RWPE1 (cell line): ENCODE results near the gene HES5.
A peak's percentile ranks its signal among the peaks of the same experiment; 100 is the strongest.

ENCODE experiments used
- CTCF ChIA-PET: fragments of 350-600 bp; sonication (Branson Sonifier 250); formaldehyde crosslinking; extraction: SDS; loops from one replicate; lab custom pipeline; 2021; lab: Yijun Ruan, JAX
- POLR2A ChIA-PET: fragments of 400-600 bp; formaldehyde crosslinking; extraction: SDS; loops from one replicate; lab custom pipeline; 2020; ENCODE audit warnings: antibody characterized with exemption; ENCODE audit not compliant: low non-redundant PET; lab: Yijun Ruan, JAX
- DNase-seq: peaks from one replicate; pipeline ENCODE4 v3.0.0; 2012; ENCODE audit warnings: low spot score
- H3K27ac ChIP-seq: fragments of 450-650 bp; 2 replicates; pipeline ENCODE4 v1.5.1; 2017
- CTCF ChIP-seq: fragments of 450-650 bp; conservative IDR thresholded peaks from 2 replicates; pipeline ENCODE4 v1.5.1; 2017; ENCODE audit warnings: low read depth, mild to moderate bottlenecking

HES5 gene

DNA sequence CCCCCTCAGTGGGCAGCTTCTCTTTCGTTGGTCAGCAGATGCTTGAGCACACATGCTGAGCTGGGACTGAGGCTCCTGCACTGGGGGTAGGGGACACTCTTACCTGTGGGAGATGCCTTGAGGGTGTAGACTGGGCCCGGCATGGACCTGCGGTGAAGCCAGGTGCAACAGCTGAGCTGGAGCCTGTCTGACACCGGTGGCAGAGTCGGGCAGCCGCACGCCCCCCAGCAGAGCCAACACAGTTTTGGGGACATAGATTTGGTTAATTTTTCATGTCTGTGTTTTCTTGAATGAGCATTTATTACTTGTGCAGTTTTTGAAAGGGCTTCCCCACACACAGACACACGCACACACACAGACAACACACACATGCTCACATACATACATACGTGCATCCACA lies 5.9 kb upstream of the HES5 start:
- POLR2A ChIA-PET = no interaction called here
- CTCF ChIA-PET = interaction anchor here (1.0 to 1.3 kb wide), 3 partner anchors 9 to 341 kb away, joined by 3 to 4 read pairs (median 3); partner anchors contain the start of gene FAAP20
- peak overlapping the region; percentile 93 for H3K27ac ChIP-seq
- no peak for DNase-seq
- TF ChIP-seq CTCF = no peak

DNA sequence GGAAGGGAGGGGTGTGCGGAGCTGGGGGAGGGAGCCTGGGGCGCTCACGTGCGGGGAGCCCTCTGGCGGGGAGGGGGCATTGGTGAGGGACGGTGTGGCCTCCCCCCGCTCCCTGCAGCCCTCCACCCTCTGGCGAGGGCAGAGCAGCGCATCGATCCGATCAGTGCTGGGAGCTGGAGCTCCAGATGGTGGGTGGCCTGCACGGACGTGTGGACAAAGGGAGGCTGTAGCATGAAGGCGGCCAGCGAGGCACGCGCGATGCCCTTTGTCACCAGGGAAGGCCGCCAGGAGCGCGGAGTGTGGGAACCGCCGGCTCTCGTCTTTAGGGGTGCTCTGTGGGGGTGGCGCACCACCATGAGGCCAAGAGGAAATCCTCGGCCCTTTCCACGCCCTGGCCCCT lies 5.4 kb upstream of the HES5 start:
- POLR2A ChIA-PET = no interaction called here
- H3K27ac ChIP-seq = peak overlapping the region; percentile 93
- CTCF ChIA-PET = interaction anchor here (0.8 to 1.3 kb wide), 4 partner anchors 8 to 341 kb away, joined by 3 to 4 read pairs (median 4); partner anchors contain the start of gene FAAP20
- no peak for TF ChIP-seq CTCF
- no peak for DNase-seq

- peak overlapping the region; percentile 93 for H3K27ac ChIP-seq
- ChIA-PET CTCF (interaction anchor here (0.5 to 1.3 kb wide), 6 partner anchors 8 to 340 kb away, joined by 3 to 10 read pairs (median 4); partner anchors contain the start of gene FAAP20), POLR2A (no interaction called here)
- TF ChIP-seq CTCF = no peak
- peak; percentile 91 for DNase-seq
These were observed 4.8 kb upstream of the HES5 start for GRCh38 chr1:2534687-2535441.

- no peak for DNase-seq
- no peak for TF ChIP-seq CTCF
- POLR2A ChIA-PET = no interaction called here
- CTCF ChIA-PET = interaction anchor here (0.5 to 1.3 kb wide), 3 partner anchors 13 to 116 kb away, joined by 3 to 10 read pairs (median 4); no protein-coding TSS in a partner anchor
- H3K27ac ChIP-seq = peak overlapping the region; percentile 93
These were observed 4.2 kb upstream of the HES5 start for GRCh38 chr1:2534315-2534686.

GRCh38 chr1:2533365-2533764 lies 3.3 kb upstream of the HES5 start:
- DNase-seq = peak; percentile 79
- ChIA-PET CTCF (interaction anchor here (0.9 to 1.3 kb wide), 2 partner anchors 14 to 119 kb away, joined by 4 to 5 read pairs; no protein-coding TSS in a partner anchor), POLR2A (no interaction called here)
- H3K27ac ChIP-seq = peak overlapping the region; percentile 93
- no peak for TF ChIP-seq CTCF

DNA sequence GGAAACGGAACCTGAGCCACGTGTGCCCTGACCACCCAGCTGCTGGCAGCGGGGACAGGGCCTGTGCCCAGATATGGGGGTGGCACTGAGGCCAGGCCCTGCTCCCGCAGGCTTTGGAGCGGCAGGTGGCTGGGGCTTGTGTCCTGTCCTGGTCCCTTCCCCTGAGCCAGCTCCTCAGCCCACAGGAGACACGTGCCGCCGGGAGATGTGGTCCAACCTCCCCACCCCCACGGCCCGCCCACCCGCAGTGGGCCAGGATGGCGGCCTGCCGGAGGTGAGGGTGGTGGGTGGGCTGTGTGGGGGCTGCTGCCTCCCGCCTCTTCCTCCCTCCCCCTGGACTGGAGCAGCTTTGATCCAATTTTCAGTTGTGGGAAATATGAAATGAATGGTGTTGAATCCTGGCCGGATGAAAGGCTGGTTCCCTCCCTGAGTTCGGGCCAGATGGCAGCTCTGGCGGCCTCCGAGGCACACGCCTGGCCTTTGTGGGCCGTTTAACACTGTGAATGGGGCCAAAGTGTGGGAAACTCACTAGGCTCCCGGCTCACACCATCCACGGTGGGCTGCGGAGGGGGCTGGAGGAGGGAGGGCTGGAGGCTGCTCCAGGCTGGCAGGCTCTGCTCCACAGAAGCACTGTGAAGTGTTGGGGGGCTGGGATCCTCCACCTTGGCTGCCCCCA lies 2.6 kb upstream of the HES5 start:
- no peak for DNase-seq
- ChIA-PET CTCF (interaction anchor here (0.8 to 1.1 kb wide), 2 partner anchors 9 to 11 kb away, joined by 3 to 6 read pairs; no protein-coding TSS in a partner anchor), POLR2A (no interaction called here)
- no peak for TF ChIP-seq CTCF
- H3K27ac ChIP-seq = peak overlapping the region; percentile 93
